Gastrocnemius medialis (tissue), 4 donors: Measurements from ENCODE around the gene ATRAID. TPM values are rescaled to one million over a fixed set of nuclear protein-coding genes. Genes with fewer than 3 reads are reported as not detected.

ENCODE experiments used
- ATAC-seq, 2 donors: fragments of 150-250 bp; one replicate each; pipeline ENCODE4 v1.9.1; 2016
- DNase-seq, 2 donors: peaks; one replicate each; pipeline ENCODE4 v3.0.0-alpha.2; 2019
- H3K27ac ChIP-seq, 4 donors: fragments of 200-600 bp; sonication (generic); 1 replicate in 1 of 4; 2 replicates in 3 of 4; pipeline ENCODE4 v1.5.1; 2016 to 2018; ENCODE audit warnings: mild to moderate bottlenecking in 2 of 4, moderate library complexity in 1 of 4
- H3K27me3 ChIP-seq, 3 donors: fragments of 200-600 bp; sonication (generic) in 2 of 3; 1 replicate in 1 of 3; 2 replicates in 2 of 3; pipeline versions ENCODE4 v1.5.1 to v1.6.0; 2016 to 2019; ENCODE audit warnings: mild to moderate bottlenecking in 1 of 3, moderate library complexity in 1 of 3
- H3K36me3 ChIP-seq, 2 donors: fragments of 200-600 bp; sonication (generic) in 1 of 2; one replicate each; pipeline ENCODE4 v1.5.1; 2017 to 2018
- H3K4me1 ChIP-seq, 2 donors: fragments of 200-600 bp; sonication (generic) in 1 of 2; one replicate each; pipeline ENCODE4 v1.5.1; 2016 to 2017; ENCODE audit warnings: mild to moderate bottlenecking in 2 of 2
- H3K4me3 ChIP-seq, 4 donors: fragments of 200-600 bp; sonication (generic) in 3 of 4; 1 replicate in 1 of 4; 2 replicates in 3 of 4; pipeline ENCODE4 v1.5.1; 2016 to 2019; ENCODE audit warnings: mild to moderate bottlenecking in 2 of 4
- H3K9me3 ChIP-seq, 3 donors: fragments of 200-600 bp; sonication (generic) in 2 of 3; 1 replicate in 1 of 3; 2 replicates in 2 of 3; pipeline ENCODE4 v1.5.1; 2016 to 2019
- POLR2A ChIP-seq, 2 donors: fragments of 450-650 bp; IDR thresholded peaks; one replicate each; pipeline ENCODE4 v1.6.1; 2017; ENCODE audit warnings: antibody characterized with exemption in 2 of 2, mild to moderate bottlenecking in 2 of 2, moderate library complexity in 2 of 2
- in situ Hi-C, 4 donors: fragments of 200-750 bp; cut with MboI; loops; one replicate each; pipeline versions ENCODE4 v1.15.0 to v1.8.0; 2017; ENCODE audit warnings: low sequenced_read_pairs in 4 of 4
- intact Hi-C: fragments of 100-400 bp; cut with DNase I; formaldehyde crosslinking; loops from one replicate; pipeline ENCODE4 v1.15.1; 2023; ENCODE audit warnings: low total_unique reads
- total RNA-seq, 4 donors: library from RNA; depleted of rRNA; stranded (reverse); fragments of >200 nt; gene quantifications; one replicate each; pipeline versions ENCODE4 v1.1.0 to v1.2.3, GENCODE V29; 2016
- TF ChIP-seq, protein P1 (sequence below), 5 experiments: fragments of 450-650 bp in 3 of 5; fragments of 200-600 bp in 2 of 5; sonication (generic) in 2 of 5; IDR thresholded peaks in 4 of 5; conservative IDR thresholded peaks in 1 of 5; 1 replicate in 4 of 5; 2 replicates in 1 of 5; pipeline ENCODE4 v1.5.1; 2016 to 2019; ENCODE audit warnings: antibody characterized with exemption in 5 of 5, mild to moderate bottlenecking in 3 of 5, moderate library complexity in 3 of 5

Gene ATRAID
- total RNA-seq, 4 donors from 2014 or later: 131 to 203 (median 171) TPM

DNA sequence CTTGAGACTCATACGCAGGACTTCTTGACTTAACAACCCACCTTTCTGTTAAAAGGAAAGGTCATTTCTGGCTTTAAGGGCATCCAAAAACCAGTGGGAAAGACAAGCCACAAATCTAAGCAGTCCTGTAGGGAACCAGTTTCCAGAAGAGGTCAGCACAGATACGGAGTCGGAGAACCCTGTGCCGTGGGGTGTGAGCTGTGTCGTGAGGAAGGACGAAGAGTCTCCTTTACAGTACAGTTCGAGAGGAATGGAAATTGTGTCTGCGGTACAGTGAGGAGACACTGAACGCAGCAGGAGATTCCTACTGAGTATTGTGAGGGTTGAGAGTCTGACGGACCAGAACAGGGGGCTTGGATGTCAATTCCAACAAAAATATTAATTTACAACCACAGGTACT lies 33.3 kb downstream of the ATRAID start:
- DNase-seq (no peak), ATAC-seq (no peak)
- H3K4me3 ChIP-seq: no peak overlapping the region
- no peaks in the 10 kb centered on the region for H3K27me3 ChIP-seq
- H3K9me3 ChIP-seq: no peaks in the 10 kb centered on the region
- no peak for TF ChIP-seq POLR2A (IDR thresholded peaks at IDR 0.05)
- TF ChIP-seq, protein P1, sequence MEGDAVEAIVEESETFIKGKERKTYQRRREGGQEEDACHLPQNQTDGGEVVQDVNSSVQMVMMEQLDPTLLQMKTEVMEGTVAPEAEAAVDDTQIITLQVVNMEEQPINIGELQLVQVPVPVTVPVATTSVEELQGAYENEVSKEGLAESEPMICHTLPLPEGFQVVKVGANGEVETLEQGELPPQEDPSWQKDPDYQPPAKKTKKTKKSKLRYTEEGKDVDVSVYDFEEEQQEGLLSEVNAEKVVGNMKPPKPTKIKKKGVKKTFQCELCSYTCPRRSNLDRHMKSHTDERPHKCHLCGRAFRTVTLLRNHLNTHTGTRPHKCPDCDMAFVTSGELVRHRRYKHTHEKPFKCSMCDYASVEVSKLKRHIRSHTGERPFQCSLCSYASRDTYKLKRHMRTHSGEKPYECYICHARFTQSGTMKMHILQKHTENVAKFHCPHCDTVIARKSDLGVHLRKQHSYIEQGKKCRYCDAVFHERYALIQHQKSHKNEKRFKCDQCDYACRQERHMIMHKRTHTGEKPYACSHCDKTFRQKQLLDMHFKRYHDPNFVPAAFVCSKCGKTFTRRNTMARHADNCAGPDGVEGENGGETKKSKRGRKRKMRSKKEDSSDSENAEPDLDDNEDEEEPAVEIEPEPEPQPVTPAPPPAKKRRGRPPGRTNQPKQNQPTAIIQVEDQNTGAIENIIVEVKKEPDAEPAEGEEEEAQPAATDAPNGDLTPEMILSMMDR (IDR thresholded peaks at IDR 0.05 in 4 of 5, conservative IDR thresholded peaks at IDR 0.05 in 1 of 5): no peak
- no peak overlapping the region for H3K27ac ChIP-seq
- in situ Hi-C loops: no loop called here
- H3K36me3 ChIP-seq: peaks cover 0 to 44% of the 10 kb centered on the region in 2 donors
- intact Hi-C loops: no loop called here
- peaks cover 7% of the 10 kb centered on the region in 2 donors for H3K4me1 ChIP-seq

DNA sequence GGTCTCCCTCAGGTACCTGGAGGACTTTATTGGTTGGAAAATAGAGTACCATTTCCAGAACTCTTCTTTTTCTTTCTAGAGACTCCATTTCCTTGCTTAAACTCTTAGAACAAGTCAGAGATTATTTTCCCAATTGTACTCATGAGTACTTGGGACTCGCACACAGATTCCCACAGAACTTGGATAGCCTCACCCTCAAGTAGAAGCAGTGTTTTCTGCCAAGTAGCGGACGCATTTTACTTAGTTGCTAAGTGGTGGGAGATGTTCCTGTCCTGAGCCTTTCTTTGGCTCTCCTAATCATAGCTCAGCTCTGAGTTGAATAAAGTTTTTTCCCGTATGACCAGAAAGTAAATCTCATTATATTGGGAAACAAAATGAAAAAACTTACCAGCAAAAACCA lies 33.8 kb downstream of the ATRAID start:
- Histone ChIP-seq H3K27me3 (no peaks in the 10 kb centered on the region), H3K9me3 (no peaks in the 10 kb centered on the region), H3K4me3 (no peak overlapping the region), H3K27ac (no peak overlapping the region), H3K4me1 (peaks cover 7% of the 10 kb centered on the region in 2 donors), H3K36me3 (peaks cover 0 to 39% of the 10 kb centered on the region in 2 donors)
- in situ Hi-C loops (no loop called here), intact Hi-C loops (no loop called here)
- ATAC-seq: no peak
- no peak for DNase-seq
- TF ChIP-seq POLR2A (IDR thresholded peaks at IDR 0.05): no peak
- TF ChIP-seq, protein P1 (IDR thresholded peaks at IDR 0.05 in 4 of 5, conservative IDR thresholded peaks at IDR 0.05 in 1 of 5): no peak

DNA sequence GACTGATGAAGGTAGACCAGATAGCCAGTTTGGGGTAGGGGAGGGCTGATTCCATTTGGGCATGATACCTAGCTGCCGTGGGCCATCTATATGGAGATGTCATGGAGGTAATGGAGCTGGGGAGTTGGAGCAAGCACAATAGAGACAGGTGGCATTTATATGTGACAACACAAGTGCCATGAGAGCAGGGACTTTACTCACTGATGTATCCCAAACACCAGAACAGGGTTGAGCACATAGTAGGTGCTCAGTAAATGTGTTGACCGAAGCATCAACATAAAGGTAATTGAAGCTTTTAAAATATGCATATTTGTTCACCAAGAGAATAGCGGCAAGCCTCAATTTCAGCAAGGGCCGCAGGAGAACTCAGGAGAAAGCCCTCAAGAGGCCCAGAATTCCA lies 36.1 kb downstream of the ATRAID start:
- H3K4me3 ChIP-seq: no peak overlapping the region
- intact Hi-C loops (no loop called here), in situ Hi-C loops (no loop called here)
- DNase-seq (no peak), ATAC-seq (no peak)
- no peak overlapping the region for H3K27ac ChIP-seq
- TF ChIP-seq, protein P1 (IDR thresholded peaks at IDR 0.05 in 4 of 5, conservative IDR thresholded peaks at IDR 0.05 in 1 of 5): no peak
- TF ChIP-seq POLR2A (IDR thresholded peaks at IDR 0.05): no peak
- H3K27me3 ChIP-seq: no peaks in the 10 kb centered on the region
- H3K4me1 ChIP-seq: peaks cover 7% of the 10 kb centered on the region in 2 donors
- H3K9me3 ChIP-seq: no peaks in the 10 kb centered on the region
- H3K36me3 ChIP-seq: peaks cover 0 to 16% of the 10 kb centered on the region in 2 donors

DNA sequence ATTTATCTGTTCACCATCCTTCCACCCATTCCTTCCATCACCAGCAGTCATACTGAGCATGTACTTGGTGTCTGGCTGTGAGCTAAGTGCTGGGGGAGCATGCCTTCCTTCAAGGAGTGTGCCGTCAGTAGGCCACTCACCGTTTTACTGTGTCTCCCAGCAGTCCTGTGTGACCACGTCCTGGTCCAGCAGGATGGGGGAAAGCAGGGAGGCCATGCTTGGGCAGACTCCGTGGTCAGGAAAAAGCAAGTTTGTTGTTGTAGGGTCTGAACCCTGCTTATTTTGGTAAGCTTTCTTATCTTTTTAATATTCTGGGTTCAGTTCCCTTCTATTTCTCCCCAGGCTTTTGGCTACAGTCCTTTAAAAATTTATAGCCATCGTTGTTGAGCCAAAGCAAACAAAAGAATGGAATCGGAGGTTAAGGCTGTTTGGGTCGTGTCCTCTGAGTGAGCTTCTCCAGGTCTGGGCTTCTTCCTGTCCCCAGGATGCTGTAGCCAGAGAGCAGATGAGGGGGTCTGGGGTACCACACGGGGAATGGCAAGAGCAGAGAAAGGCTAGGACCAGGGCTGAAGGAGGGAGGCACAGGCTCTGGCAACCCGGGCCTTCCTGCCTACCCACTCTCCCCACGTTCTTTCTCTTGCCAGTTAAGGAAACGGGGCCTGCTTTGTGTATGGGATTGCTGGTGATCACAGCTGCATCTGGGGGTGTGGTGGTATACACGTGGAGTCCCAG lies 37.5 kb downstream of the ATRAID start:
- H3K36me3 ChIP-seq: peaks cover 0 to 3% of the 10 kb centered on the region in 2 donors
- H3K4me3 ChIP-seq: no peak overlapping the region
- H3K4me1 ChIP-seq: peaks cover 7% of the 10 kb centered on the region in 2 donors
- H3K27ac ChIP-seq: no peak overlapping the region
- ATAC-seq: no peak
- TF ChIP-seq POLR2A (IDR thresholded peaks at IDR 0.05): no peak
- TF ChIP-seq, protein P1 (IDR thresholded peaks at IDR 0.05 in 4 of 5, conservative IDR thresholded peaks at IDR 0.05 in 1 of 5): no peak
- no peak for DNase-seq
- no peaks in the 10 kb centered on the region for H3K27me3 ChIP-seq
- intact Hi-C loops: no loop called here
- in situ Hi-C loops: no loop called here
- no peaks in the 10 kb centered on the region for H3K9me3 ChIP-seq
